Activated CD8-positive, alpha-beta T cell treated with anti-CD3 and anti-CD28 coated beads for 36 hours (primary cell): ENCODE measurements around the gene RPS4Y2. TPM values are rescaled to one million over a fixed set of nuclear protein-coding genes. Genes with fewer than 3 reads are reported as not detected.

Experiments
- ATAC-seq: fragments of 200-7000 bp; cut with Tn5 transposase; one replicate; pipeline ENCODE4 v1.10.0; 2021; ENCODE audit warnings: mild to moderate bottlenecking, moderate library complexity
- CTCF ChIA-PET: fragments of 350-600 bp; sonication (Branson Sonifier 250); formaldehyde crosslinking; loops from one replicate; lab custom pipeline; 2021; ENCODE audit warnings: antibody characterized with exemption; lab: Charles Lee
- POLR2A ChIA-PET: fragments of 350-600 bp; sonication (Branson Sonifier 250); formaldehyde crosslinking; loops from one replicate; lab custom pipeline; 2021; ENCODE audit warnings: antibody characterized with exemption; lab: Charles Lee
- DNase-seq: peaks from one replicate; pipeline ENCODE4 v3.0.0-alpha.2; 2020
- H3K27ac Mint-ChIP-seq: one replicate; pipeline ENCODE4 v1.8.0; 2021; ENCODE audit warnings: mild to moderate bottlenecking, mixed read lengths
- H3K27me3 Mint-ChIP-seq: one replicate; pipeline ENCODE4 v1.8.0; 2021; ENCODE audit warnings: mixed read lengths
- H3K36me3 Mint-ChIP-seq: one replicate; pipeline ENCODE4 v1.8.0; 2021; ENCODE audit warnings: low read depth, mixed read lengths
- H3K4me1 Mint-ChIP-seq: one replicate; pipeline ENCODE4 v1.8.0; 2021; ENCODE audit warnings: low read depth, mixed read lengths
- H3K4me3 Mint-ChIP-seq: one replicate; pipeline ENCODE4 v1.8.0; 2021; ENCODE audit warnings: mild to moderate bottlenecking, moderate library complexity, mixed read lengths
- H3K9me3 Mint-ChIP-seq: one replicate; pipeline ENCODE4 v1.8.0; 2021; ENCODE audit warnings: mixed read lengths
- intact Hi-C: fragments of 100-400 bp; cut with micrococcal nuclease; formaldehyde crosslinking; loops from one replicate; pipeline ENCODE4 v1.10.0; 2022
- total RNA-seq, 2 experiments: library from RNA; stranded (reverse); gene quantifications; one replicate each; pipeline ENCODE4 v1.2.3, GENCODE V29; 2021
- TF ChIP-seq, protein P1 (sequence below): fragments of 200-600 bp; IDR thresholded peaks from one replicate; pipeline ENCODE4 v1.8.0; 2022; ENCODE audit warnings: antibody characterized with exemption, mild to moderate bottlenecking

RPS4Y2 gene
- total RNA-seq, 2 experiments from 2014 or later = not detected

DNA sequence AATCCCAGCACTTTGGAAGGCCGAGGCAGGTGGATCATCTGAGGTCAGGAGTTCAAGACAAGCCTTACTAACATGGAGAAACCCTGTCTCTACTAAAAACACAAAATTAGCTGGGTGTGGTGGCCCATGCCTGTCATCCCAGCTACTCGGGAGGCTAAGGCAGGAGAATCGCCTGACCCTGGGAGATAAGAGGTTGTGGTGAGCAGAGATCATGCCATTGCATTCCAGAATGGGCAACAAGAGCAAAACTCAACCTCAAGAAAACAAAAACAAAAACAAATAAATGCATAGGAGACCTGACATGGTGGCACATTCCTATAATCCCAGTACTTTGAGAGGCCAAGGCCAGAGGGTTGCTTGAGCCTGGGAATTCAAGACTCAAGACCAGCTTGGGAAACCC is 16.1 kb upstream of the RPS4Y2 start:
- ChIA-PET POLR2A (no interaction called here), CTCF (interaction anchor here (1.5 kb wide), 1 partner anchor 182 kb away, joined by 4 read pairs; no protein-coding TSS in a partner anchor)
- ATAC-seq (no peak), DNase-seq (no peak)
- TF ChIP-seq, protein P1, sequence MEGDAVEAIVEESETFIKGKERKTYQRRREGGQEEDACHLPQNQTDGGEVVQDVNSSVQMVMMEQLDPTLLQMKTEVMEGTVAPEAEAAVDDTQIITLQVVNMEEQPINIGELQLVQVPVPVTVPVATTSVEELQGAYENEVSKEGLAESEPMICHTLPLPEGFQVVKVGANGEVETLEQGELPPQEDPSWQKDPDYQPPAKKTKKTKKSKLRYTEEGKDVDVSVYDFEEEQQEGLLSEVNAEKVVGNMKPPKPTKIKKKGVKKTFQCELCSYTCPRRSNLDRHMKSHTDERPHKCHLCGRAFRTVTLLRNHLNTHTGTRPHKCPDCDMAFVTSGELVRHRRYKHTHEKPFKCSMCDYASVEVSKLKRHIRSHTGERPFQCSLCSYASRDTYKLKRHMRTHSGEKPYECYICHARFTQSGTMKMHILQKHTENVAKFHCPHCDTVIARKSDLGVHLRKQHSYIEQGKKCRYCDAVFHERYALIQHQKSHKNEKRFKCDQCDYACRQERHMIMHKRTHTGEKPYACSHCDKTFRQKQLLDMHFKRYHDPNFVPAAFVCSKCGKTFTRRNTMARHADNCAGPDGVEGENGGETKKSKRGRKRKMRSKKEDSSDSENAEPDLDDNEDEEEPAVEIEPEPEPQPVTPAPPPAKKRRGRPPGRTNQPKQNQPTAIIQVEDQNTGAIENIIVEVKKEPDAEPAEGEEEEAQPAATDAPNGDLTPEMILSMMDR = no peak
- H3K36me3 Mint-ChIP-seq = no peaks in the 10 kb centered on the region
- intact Hi-C loops = loop anchor here (10.0 kb wide), 1 partner anchor 165 kb away; the partner anchor contains the start of gene EIF1AY
- peaks cover 8% of the 10 kb centered on the region for H3K4me1 Mint-ChIP-seq
- H3K27me3 Mint-ChIP-seq = no peaks in the 10 kb centered on the region
- H3K4me3 Mint-ChIP-seq = no peak overlapping the region
- no peaks in the 10 kb centered on the region for H3K9me3 Mint-ChIP-seq
- H3K27ac Mint-ChIP-seq = no peak overlapping the region

DNA sequence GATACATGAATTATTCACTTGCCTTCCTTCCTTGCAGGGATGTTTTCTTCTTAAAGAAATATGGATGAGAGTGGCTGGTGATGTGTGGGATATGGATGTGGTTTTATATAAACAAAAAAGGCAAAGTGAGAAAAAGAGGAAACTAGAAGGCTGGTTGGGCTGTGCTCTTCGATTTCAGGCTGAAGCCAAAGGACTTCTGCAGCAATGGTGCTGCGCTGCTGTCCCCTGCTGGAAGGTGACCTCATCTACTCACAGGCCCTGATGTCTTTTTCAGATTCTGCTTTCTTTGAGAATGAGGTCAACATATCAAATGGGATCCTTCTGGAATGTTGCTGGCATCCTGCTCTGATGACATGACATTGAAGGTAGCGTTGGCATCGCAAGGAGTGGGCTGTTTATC is 15.3 kb upstream of the RPS4Y2 start:
- H3K27ac Mint-ChIP-seq = no peak overlapping the region
- no peaks in the 10 kb centered on the region for H3K9me3 Mint-ChIP-seq
- CTCF ChIA-PET = interaction anchor here (1.5 kb wide), 1 partner anchor 182 kb away, joined by 4 read pairs; no protein-coding TSS in a partner anchor
- no peaks in the 10 kb centered on the region for H3K27me3 Mint-ChIP-seq
- POLR2A ChIA-PET = no interaction called here
- TF ChIP-seq, protein P1 = peak; percentile 24
- DNase-seq (peak; percentile 44), ATAC-seq (no peak)
- H3K4me3 Mint-ChIP-seq = no peak overlapping the region
- intact Hi-C loops = loop anchor here (10.0 kb wide), 1 partner anchor 166 kb away; the partner anchor contains the start of gene EIF1AY
- H3K4me1 Mint-ChIP-seq = peaks cover 16% of the 10 kb centered on the region
- no peaks in the 10 kb centered on the region for H3K36me3 Mint-ChIP-seq

- Mint-ChIP-seq H3K36me3 (no peaks in the 10 kb centered on the region), H3K27ac (peak overlapping the region; percentile 40), H3K27me3 (no peaks in the 10 kb centered on the region), H3K4me3 (no peak overlapping the region), H3K9me3 (no peaks in the 10 kb centered on the region), H3K4me1 (peaks cover 46% of the 10 kb centered on the region)
- DNase-seq (peak; percentile 62), ATAC-seq (peak; percentile 78)
- TF ChIP-seq, protein P1 = no peak
- ChIA-PET POLR2A (no interaction called here), CTCF (no interaction called here)
- intact Hi-C loops = loop anchor here (10.0 kb wide), 1 partner anchor 170 kb away; the partner anchor contains the start of gene EIF1AY
These were observed 10.8 kb upstream of the RPS4Y2 start for GRCh38 chrY:20745060-20745459.

- H3K4me3 Mint-ChIP-seq = no peak overlapping the region
- no peaks in the 10 kb centered on the region for H3K9me3 Mint-ChIP-seq
- POLR2A ChIA-PET = no interaction called here
- TF ChIP-seq, protein P1 = no peak
- CTCF ChIA-PET = no interaction called here
- H3K27me3 Mint-ChIP-seq = no peaks in the 10 kb centered on the region
- peak; percentile 20 for DNase-seq
- H3K36me3 Mint-ChIP-seq = no peaks in the 10 kb centered on the region
- no peak for ATAC-seq
- H3K27ac Mint-ChIP-seq = peak overlapping the region; percentile 15
- intact Hi-C loops = loop anchor here (10.0 kb wide), 1 partner anchor 172 kb away; the partner anchor contains the start of gene EIF1AY
- H3K4me1 Mint-ChIP-seq = peaks cover 44% of the 10 kb centered on the region
These were observed 9.0 kb upstream of the RPS4Y2 start for GRCh38 chrY:20746919-20747318.

- Mint-ChIP-seq H3K36me3 (no peaks in the 10 kb centered on the region), H3K9me3 (no peaks in the 10 kb centered on the region), H3K27ac (no peak overlapping the region), H3K4me3 (no peak overlapping the region), H3K27me3 (no peaks in the 10 kb centered on the region), H3K4me1 (peaks cover 20% of the 10 kb centered on the region)
- CTCF ChIA-PET = no interaction called here
- TF ChIP-seq, protein P1 = no peak
- intact Hi-C loops = no loop called here
- POLR2A ChIA-PET = no interaction called here
- ATAC-seq (no peak), DNase-seq (no peak)
These were observed 8.0 kb downstream of the RPS4Y2 start for GRCh38 chrY:20763869-20764268.
